ENCODE results near the gene CYFIP1.

- TF ChIP-seq CTCF (IDR thresholded peaks at IDR 0.05) (no peak), ZFX (IDR thresholded peaks at IDR 0.05; ENCODE audit: borderline replicate concordance) (no peak)
These were observed 153.0 kb downstream of the CYFIP1 start for GRCh38 chr15:22827125-22827524.

Data from 22Rv1 (cell line).